Measurements from ENCODE around the gene CACNA1D. TPM values are rescaled to one million over a fixed set of nuclear protein-coding genes. Genes with fewer than 3 reads are reported as not detected.

The CACNA1D gene
- total RNA-seq, 1 donor from 2014 or later = 5.7 TPM

- no peaks in the 10 kb centered on the region for H3K9me3 ChIP-seq (ENCODE audit: control insufficient read depth in 3 of 3, low read length in 3 of 3)
- H3K4me3 ChIP-seq (ENCODE audit: low read length in 3 of 3) = no peak overlapping the region
- H3K4me1 ChIP-seq (ENCODE audit: control insufficient read depth in 3 of 3, insufficient read depth in 3 of 3, low read length in 3 of 3) = no peaks in the 10 kb centered on the region
- H3K9ac ChIP-seq (ENCODE audit: low read depth in 1 of 3, low read length in 3 of 3) = no peak overlapping the region
- H3K27me3 ChIP-seq (ENCODE audit: control insufficient read depth in 3 of 3, insufficient read depth in 3 of 3, low read length in 3 of 3) = peaks cover 4 to 7% (median 7%) of the 10 kb centered on the region in 3 donors
- no peaks in the 10 kb centered on the region for H3K36me3 ChIP-seq (ENCODE audit: control insufficient read depth in 3 of 3, insufficient read depth in 3 of 3, low read length in 3 of 3)
- H3K27ac ChIP-seq (ENCODE audit: low read depth, low read length) = no peak overlapping the region
Measured at GRCh38 chr3:53478921-53479664, 15.3 kb upstream of the CACNA1D start.

DNA sequence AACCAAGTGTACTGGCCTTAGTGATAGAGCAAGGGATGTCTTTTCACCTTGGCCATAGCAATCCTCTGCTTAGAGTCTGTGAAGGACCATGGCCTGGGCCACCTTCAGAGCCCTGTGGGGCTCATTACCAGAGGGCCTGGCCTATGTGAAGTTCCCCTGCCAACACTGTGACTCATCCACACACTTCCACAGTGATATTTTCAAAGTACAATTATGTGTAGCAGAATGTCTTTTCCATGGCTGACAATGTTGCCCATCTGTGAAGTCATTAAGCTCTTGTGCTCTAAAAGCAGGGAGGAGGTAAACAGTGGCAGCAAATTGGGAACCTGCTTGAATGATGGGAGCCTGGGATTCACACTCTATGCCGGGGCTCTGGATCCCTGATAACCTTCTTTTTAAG lies 12.2 kb upstream of the CACNA1D start:
- H3K36me3 ChIP-seq (ENCODE audit: control insufficient read depth in 3 of 3, insufficient read depth in 3 of 3, low read length in 3 of 3) = no peaks in the 10 kb centered on the region
- no peaks in the 10 kb centered on the region for H3K4me1 ChIP-seq (ENCODE audit: control insufficient read depth in 3 of 3, insufficient read depth in 3 of 3, low read length in 3 of 3)
- no peak overlapping the region for H3K9ac ChIP-seq (ENCODE audit: low read depth in 1 of 3, low read length in 3 of 3)
- no peaks in the 10 kb centered on the region for H3K9me3 ChIP-seq (ENCODE audit: control insufficient read depth in 3 of 3, low read length in 3 of 3)
- H3K27ac ChIP-seq (ENCODE audit: low read depth, low read length) = no peak overlapping the region
- H3K4me3 ChIP-seq (ENCODE audit: low read length in 3 of 3) = no peak overlapping the region
- H3K27me3 ChIP-seq (ENCODE audit: control insufficient read depth in 3 of 3, insufficient read depth in 3 of 3, low read length in 3 of 3) = peaks cover 0 to 7% (median 7%) of the 10 kb centered on the region in 3 donors

DNA sequence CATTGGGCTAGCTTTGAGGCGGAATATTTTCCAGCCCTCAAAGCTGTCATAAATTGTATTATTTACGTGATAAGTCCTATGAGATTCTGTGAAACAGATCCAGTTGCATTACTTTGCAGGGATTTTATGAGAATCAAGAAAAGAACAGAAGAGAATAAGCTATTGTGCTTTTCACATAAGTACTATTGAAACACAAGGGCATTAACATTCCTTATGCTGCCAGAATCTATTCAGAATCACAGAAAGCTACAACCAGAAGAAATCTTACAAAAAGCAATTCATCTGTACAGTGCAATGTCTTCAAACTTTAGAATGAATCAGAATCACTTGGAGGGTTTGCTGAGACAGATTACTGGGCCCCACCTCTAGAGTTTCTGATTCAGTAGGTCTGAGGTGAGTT lies 10.6 kb upstream of the CACNA1D start:
- Histone ChIP-seq H3K27me3 (ENCODE audit: control insufficient read depth in 3 of 3, insufficient read depth in 3 of 3, low read length in 3 of 3) (peaks cover 0 to 5% (median 5%) of the 10 kb centered on the region in 3 donors), H3K4me1 (ENCODE audit: control insufficient read depth in 3 of 3, insufficient read depth in 3 of 3, low read length in 3 of 3) (no peaks in the 10 kb centered on the region), H3K9me3 (ENCODE audit: control insufficient read depth in 3 of 3, low read length in 3 of 3) (no peaks in the 10 kb centered on the region), H3K4me3 (ENCODE audit: low read length in 3 of 3) (no peak overlapping the region), H3K36me3 (ENCODE audit: control insufficient read depth in 3 of 3, insufficient read depth in 3 of 3, low read length in 3 of 3) (no peaks in the 10 kb centered on the region), H3K27ac (ENCODE audit: low read depth, low read length) (no peak overlapping the region), H3K9ac (ENCODE audit: low read depth in 1 of 3, low read length in 3 of 3) (no peak overlapping the region)

DNA sequence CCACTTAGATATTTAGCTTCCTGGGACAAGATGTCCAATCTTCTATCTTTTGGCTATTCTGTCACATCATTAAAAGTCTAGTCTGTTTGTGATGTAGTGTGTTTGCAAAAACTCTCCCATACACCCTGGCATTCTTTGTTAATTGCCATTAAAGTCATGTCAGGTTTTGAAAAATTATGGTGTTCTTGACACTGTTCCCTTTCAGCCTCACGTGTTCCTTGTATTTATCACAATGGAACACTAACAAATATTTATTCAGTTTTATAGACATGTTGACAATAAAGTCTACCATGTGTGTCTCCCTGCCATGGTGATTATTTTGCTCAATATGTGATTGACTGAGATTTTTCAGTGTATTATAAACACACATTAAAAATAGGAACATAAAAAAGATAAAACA lies 9.4 kb upstream of the CACNA1D start:
- no peak overlapping the region for H3K9ac ChIP-seq (ENCODE audit: low read depth in 1 of 3, low read length in 3 of 3)
- H3K36me3 ChIP-seq (ENCODE audit: control insufficient read depth in 3 of 3, insufficient read depth in 3 of 3, low read length in 3 of 3) = no peaks in the 10 kb centered on the region
- H3K27me3 ChIP-seq (ENCODE audit: control insufficient read depth in 3 of 3, insufficient read depth in 3 of 3, low read length in 3 of 3) = peaks cover 0 to 2% (median 2%) of the 10 kb centered on the region in 3 donors
- H3K4me1 ChIP-seq (ENCODE audit: control insufficient read depth in 3 of 3, insufficient read depth in 3 of 3, low read length in 3 of 3) = no peaks in the 10 kb centered on the region
- no peak overlapping the region for H3K4me3 ChIP-seq (ENCODE audit: low read length in 3 of 3)
- H3K27ac ChIP-seq (ENCODE audit: low read depth, low read length) = no peak overlapping the region
- no peaks in the 10 kb centered on the region for H3K9me3 ChIP-seq (ENCODE audit: control insufficient read depth in 3 of 3, low read length in 3 of 3)

GRCh38 chr3:53485675-53486403 lies 8.6 kb upstream of the CACNA1D start:
- Histone ChIP-seq H3K9me3 (ENCODE audit: control insufficient read depth in 3 of 3, low read length in 3 of 3) (no peaks in the 10 kb centered on the region), H3K4me3 (ENCODE audit: low read length in 3 of 3) (no peak overlapping the region), H3K36me3 (ENCODE audit: control insufficient read depth in 3 of 3, insufficient read depth in 3 of 3, low read length in 3 of 3) (no peaks in the 10 kb centered on the region), H3K27me3 (ENCODE audit: control insufficient read depth in 3 of 3, insufficient read depth in 3 of 3, low read length in 3 of 3) (peaks cover 0 to 3% (median 2%) of the 10 kb centered on the region in 3 donors), H3K4me1 (ENCODE audit: control insufficient read depth in 3 of 3, insufficient read depth in 3 of 3, low read length in 3 of 3) (no peaks in the 10 kb centered on the region), H3K9ac (ENCODE audit: low read depth in 1 of 3, low read length in 3 of 3) (no peak overlapping the region), H3K27ac (ENCODE audit: low read depth, low read length) (no peak overlapping the region)

GRCh38 chr3:53486961-53487654 lies 7.3 kb upstream of the CACNA1D start:
- H3K9me3 ChIP-seq (ENCODE audit: control insufficient read depth in 3 of 3, low read length in 3 of 3) = no peaks in the 10 kb centered on the region

GRCh38 chr3:53489386-53489785 lies 5.0 kb upstream of the CACNA1D start:
- Histone ChIP-seq H3K9me3 (ENCODE audit: control insufficient read depth in 3 of 3, low read length in 3 of 3) (no peaks in the 10 kb centered on the region), H3K4me3 (ENCODE audit: low read length in 3 of 3) (no peak overlapping the region), H3K4me1 (ENCODE audit: control insufficient read depth in 3 of 3, insufficient read depth in 3 of 3, low read length in 3 of 3) (peaks cover 0 to 3% (median 2%) of the 10 kb centered on the region in 3 donors), H3K36me3 (ENCODE audit: control insufficient read depth in 3 of 3, insufficient read depth in 3 of 3, low read length in 3 of 3) (no peaks in the 10 kb centered on the region), H3K27me3 (ENCODE audit: control insufficient read depth in 3 of 3, insufficient read depth in 3 of 3, low read length in 3 of 3) (peaks cover 7 to 15% (median 12%) of the 10 kb centered on the region in 3 donors), H3K9ac (ENCODE audit: low read depth in 1 of 3, low read length in 3 of 3) (no peak overlapping the region), H3K27ac (ENCODE audit: low read depth, low read length) (no peak overlapping the region)

More at GRCh38 chr3:53486961-53487654, 7.3 kb upstream of the CACNA1D start:
- H3K27me3 ChIP-seq (ENCODE audit: control insufficient read depth in 3 of 3, insufficient read depth in 3 of 3, low read length in 3 of 3) = peaks cover 0 to 4% (median 2%) of the 10 kb centered on the region in 3 donors
- no peaks in the 10 kb centered on the region for H3K36me3 ChIP-seq (ENCODE audit: control insufficient read depth in 3 of 3, insufficient read depth in 3 of 3, low read length in 3 of 3)
- H3K27ac ChIP-seq (ENCODE audit: low read depth, low read length) = no peak overlapping the region
- H3K4me3 ChIP-seq (ENCODE audit: low read length in 3 of 3) = no peak overlapping the region
- no peak overlapping the region for H3K9ac ChIP-seq (ENCODE audit: low read depth in 1 of 3, low read length in 3 of 3)
- no peaks in the 10 kb centered on the region for H3K4me1 ChIP-seq (ENCODE audit: control insufficient read depth in 3 of 3, insufficient read depth in 3 of 3, low read length in 3 of 3)

DNA sequence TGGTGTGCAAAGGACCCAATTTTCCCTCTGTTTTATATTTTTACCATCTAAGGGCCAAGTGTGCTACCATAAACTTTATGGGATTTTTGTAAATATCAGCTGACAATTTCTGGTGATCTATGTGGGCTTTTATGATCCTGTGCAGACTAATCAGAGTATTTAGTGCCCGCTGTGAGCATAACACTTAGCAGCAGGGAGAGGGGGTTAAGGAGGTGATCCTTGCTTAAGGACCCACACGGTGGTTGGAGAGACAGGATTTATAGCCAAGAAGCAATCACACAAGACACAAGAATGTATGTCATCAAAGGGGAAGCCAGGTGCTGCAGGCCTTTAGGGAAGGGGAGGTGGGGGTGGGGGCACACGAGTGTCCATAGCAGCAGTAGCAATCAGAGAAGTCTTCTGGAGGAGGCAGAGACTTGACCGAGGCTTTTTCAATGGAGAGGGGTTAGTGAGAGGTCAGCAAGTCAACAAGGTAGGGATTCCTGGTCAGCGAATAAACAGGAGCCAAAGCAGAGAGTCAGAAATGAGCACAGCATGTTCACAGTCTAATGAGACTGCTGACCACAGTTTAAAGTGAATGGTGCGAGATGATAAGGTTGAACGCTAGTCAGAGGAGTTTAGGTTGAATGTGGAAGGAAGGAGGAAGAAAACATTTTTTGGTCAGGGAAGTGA lies 4.5 kb upstream of the CACNA1D start:
- Histone ChIP-seq H3K36me3 (ENCODE audit: control insufficient read depth in 3 of 3, insufficient read depth in 3 of 3, low read length in 3 of 3) (no peaks in the 10 kb centered on the region), H3K9ac (ENCODE audit: low read depth in 1 of 3, low read length in 3 of 3) (no peak overlapping the region), H3K4me1 (ENCODE audit: control insufficient read depth in 3 of 3, insufficient read depth in 3 of 3, low read length in 3 of 3) (peaks cover under 1 to 3% (median 2%) of the 10 kb centered on the region in 3 donors), H3K9me3 (ENCODE audit: control insufficient read depth in 3 of 3, low read length in 3 of 3) (no peaks in the 10 kb centered on the region), H3K4me3 (ENCODE audit: low read length in 3 of 3) (no peak overlapping the region), H3K27ac (ENCODE audit: low read depth, low read length) (no peak overlapping the region), H3K27me3 (ENCODE audit: control insufficient read depth in 3 of 3, insufficient read depth in 3 of 3, low read length in 3 of 3) (peaks cover 7 to 16% (median 13%) of the 10 kb centered on the region in 3 donors)

- H3K36me3 ChIP-seq (ENCODE audit: control insufficient read depth in 3 of 3, insufficient read depth in 3 of 3, low read length in 3 of 3) = no peaks in the 10 kb centered on the region
- H3K4me1 ChIP-seq (ENCODE audit: control insufficient read depth in 3 of 3, insufficient read depth in 3 of 3, low read length in 3 of 3) = peaks cover 4 to 8% (median 6%) of the 10 kb centered on the region in 3 donors
- H3K27me3 ChIP-seq (ENCODE audit: control insufficient read depth in 3 of 3, insufficient read depth in 3 of 3, low read length in 3 of 3) = peaks cover 13 to 21% (median 19%) of the 10 kb centered on the region in 3 donors
- H3K4me3 ChIP-seq (ENCODE audit: low read length in 3 of 3) = no peak overlapping the region
- no peaks in the 10 kb centered on the region for H3K9me3 ChIP-seq (ENCODE audit: control insufficient read depth in 3 of 3, low read length in 3 of 3)
- H3K27ac ChIP-seq (ENCODE audit: low read depth, low read length) = no peak overlapping the region
- H3K9ac ChIP-seq (ENCODE audit: low read depth in 1 of 3, low read length in 3 of 3) = no peak overlapping the region
Measured at GRCh38 chr3:53490459-53490968, 3.9 kb upstream of the CACNA1D start.
